HEK293 (cell line): ENCODE data around the gene NUCKS1.
A peak's percentile ranks its signal among the peaks of the same experiment; 100 is the strongest.

Experiments used
- CTCF ChIA-PET: fragments of 350-600 bp; formaldehyde crosslinking; extraction: SDS; loops from one replicate; lab custom pipeline; 2021; ENCODE audit warnings: antibody characterized with exemption; lab: Yijun Ruan, JAX
- POLR2A ChIA-PET: fragments of 300-600 bp; formaldehyde crosslinking; extraction: SDS; loops from one replicate; lab custom pipeline; 2020; ENCODE audit warnings: antibody characterized with exemption, inconsistent platforms; lab: Yijun Ruan, JAX
- H3K27ac ChIP-seq: fragments of 200-500 bp; sonication (Bioruptor generic); 2 replicates; pipeline ENCODE4 v1.5.1; 2014; ENCODE audit warnings: low read depth, low read length, control low read depth, inconsistent platforms; ENCODE audit errors: extremely low read depth
- H3K36me3 ChIP-seq, 2 experiments: fragments of 200-500 bp in 1 of 2; sonication (Bioruptor generic) in 1 of 2; 1 replicate in 1 of 2; 2 replicates in 1 of 2; pipeline ENCODE4 v1.5.1; 2014 to 2017; ENCODE audit warnings: inconsistent platforms in 2 of 2, low read length in 2 of 2; ENCODE audit not compliant: control insufficient read depth in 2 of 2, insufficient read depth in 1 of 2
- H3K4me1 ChIP-seq: fragments of 200-500 bp; sonication (Bioruptor generic); 2 replicates; pipeline ENCODE4 v1.5.1; 2014; ENCODE audit warnings: mild to moderate bottlenecking, low read length, inconsistent platforms; ENCODE audit not compliant: control insufficient read depth, insufficient read depth
- H3K4me3 ChIP-seq: 2 replicates; pipeline ENCODE4 v1.5.1; 2011; ENCODE audit warnings: low read depth, mild to moderate bottlenecking, control low read depth, low read length, moderate library complexity
- H3K9me3 ChIP-seq: fragments of 200-500 bp; sonication (Bioruptor generic); 2 replicates; pipeline ENCODE4 v1.5.1; 2014; ENCODE audit warnings: low read depth, low read length, inconsistent platforms; ENCODE audit not compliant: control insufficient read depth, insufficient read depth
- AEBP2 ChIP-seq: fragments of 450-650 bp; formaldehyde crosslinking; IDR thresholded peaks from 2 replicates; pipeline ENCODE4 v1.5.1; 2016; ENCODE audit warnings: missing biosample characterization, missing genetic modification characterization, borderline replicate concordance
- BCL6B ChIP-seq: fragments of 450-650 bp; formaldehyde crosslinking; IDR thresholded peaks from 2 replicates; pipeline ENCODE4 v1.5.1; 2017; ENCODE audit warnings: missing biosample characterization, missing genetic modification characterization
- KLF17 ChIP-seq: fragments of 450-650 bp; formaldehyde crosslinking; IDR thresholded peaks from 2 replicates; pipeline ENCODE4 v1.5.1; 2016; ENCODE audit warnings: missing biosample characterization, missing genetic modification characterization
- KLF9 ChIP-seq: fragments of 450-650 bp; formaldehyde crosslinking; IDR thresholded peaks from 2 replicates; pipeline ENCODE4 v1.5.1; 2016; ENCODE audit warnings: missing biosample characterization, missing genetic modification characterization, low read depth
- TCF7L2 ChIP-seq: IDR thresholded peaks from 2 replicates; pipeline ENCODE4 v1.6.1; 2011; ENCODE audit warnings: low read depth, mild to moderate bottlenecking, inconsistent platforms, low read length, moderate library complexity, borderline replicate concordance
- YY2 ChIP-seq: fragments of 450-650 bp; formaldehyde crosslinking; IDR thresholded peaks from 2 replicates; pipeline ENCODE4 v1.5.1; 2016; ENCODE audit warnings: missing biosample characterization, missing genetic modification characterization
- ZBTB1 ChIP-seq: fragments of 450-650 bp; formaldehyde crosslinking; IDR thresholded peaks from 2 replicates; pipeline ENCODE4 v1.5.1; 2016; ENCODE audit warnings: missing biosample characterization, missing genetic modification characterization
- ZBTB48 ChIP-seq: fragments of 450-650 bp; formaldehyde crosslinking; IDR thresholded peaks from 2 replicates; pipeline ENCODE4 v1.5.1; 2016; ENCODE audit warnings: missing biosample characterization, missing genetic modification characterization
- ZFHX2 ChIP-seq: fragments of 450-650 bp; formaldehyde crosslinking; conservative IDR thresholded peaks from 2 replicates; pipeline ENCODE4 v1.5.1; 2016; ENCODE audit warnings: missing biosample characterization, missing genetic modification characterization
- ZFP3 ChIP-seq: fragments of 450-650 bp; formaldehyde crosslinking; IDR thresholded peaks from 2 replicates; pipeline ENCODE4 v1.5.1; 2016; ENCODE audit warnings: low read depth, missing biosample characterization, missing genetic modification characterization
- ZNF138 ChIP-seq: fragments of 450-650 bp; formaldehyde crosslinking; IDR thresholded peaks from 2 replicates; pipeline ENCODE4 v1.5.1; 2016; ENCODE audit warnings: missing biosample characterization, missing genetic modification characterization, borderline replicate concordance
- ZNF518A ChIP-seq: fragments of 450-650 bp; formaldehyde crosslinking; conservative IDR thresholded peaks from 2 replicates; pipeline ENCODE4 v1.5.1; 2016; ENCODE audit warnings: low read depth, missing biosample characterization, missing genetic modification characterization
- ZNF600 ChIP-seq: fragments of 450-650 bp; formaldehyde crosslinking; IDR thresholded peaks from 2 replicates; pipeline ENCODE4 v1.5.1; 2016; ENCODE audit warnings: missing biosample characterization, missing genetic modification characterization
- ZNF76 ChIP-seq: fragments of 450-650 bp; formaldehyde crosslinking; IDR thresholded peaks from 2 replicates; pipeline ENCODE4; 2016; ENCODE audit warnings: low read depth, missing biosample characterization, missing genetic modification characterization, borderline replicate concordance
- ZSCAN30 ChIP-seq: fragments of 450-650 bp; IDR thresholded peaks from 2 replicates; pipeline ENCODE4 v1.5.1; 2018; ENCODE audit warnings: missing biosample characterization, mild to moderate bottlenecking, missing genetic modification characterization, moderate library complexity
- ZSCAN4 ChIP-seq: fragments of 450-650 bp; formaldehyde crosslinking; IDR thresholded peaks from 2 replicates; pipeline ENCODE4 v1.5.1; 2017; ENCODE audit warnings: missing biosample characterization, missing genetic modification characterization

Gene NUCKS1

GRCh38 chr1:205709640-205710039 is 40.3 kb downstream of the NUCKS1 start:
- no peak for TF ChIP-seq ZNF76 (tag by site-specific recombination)
- TF ChIP-seq TCF7L2, result no peak
- no peak for TF ChIP-seq ZBTB1 (tag by site-specific recombination)
- no peak for TF ChIP-seq ZFP3
- TF ChIP-seq ZNF600, result no peak
- TF ChIP-seq ZSCAN30 (tag by site-specific recombination), result no peak
- TF ChIP-seq BCL6B, result no peak
- no peak for TF ChIP-seq ZFHX2 (tag by site-specific recombination)
- no peak for TF ChIP-seq ZNF518A (tag by site-specific recombination)
- no peak for TF ChIP-seq ZBTB48
- TF ChIP-seq AEBP2, result no peak
- TF ChIP-seq KLF9 (tag by site-specific recombination), result no peak
- no peak for TF ChIP-seq ZNF138 (tag by site-specific recombination)
- no peak for TF ChIP-seq KLF17 (tag by site-specific recombination)

GRCh38 chr1:205709059-205709398 is 41.0 kb downstream of the NUCKS1 start:
- no peaks in the 10 kb centered on the region for H3K4me1 ChIP-seq
- ChIA-PET CTCF (interaction anchor here (0.5 to 10.0 kb wide), 12 partner anchors 11 to 179 kb away, joined by 3 to 359 read pairs (median 12); partner anchors contain the start of gene SLC45A3), POLR2A (interaction anchor here (2.0 kb wide), 1 partner anchor 28 kb away, joined by 6 read pairs; the partner anchor contains the start of gene SLC45A3)
- H3K36me3 ChIP-seq, result peaks cover 6 to 58% of the 10 kb centered on the region in 2 experiments; a peak in 2 of 3 replicates
- no peaks in the 10 kb centered on the region for H3K9me3 ChIP-seq
- H3K27ac ChIP-seq, result no peak overlapping the region
- TF ChIP-seq ZSCAN4 (tag by site-specific recombination), result peak; percentile 30; the same call in 1 of the 2 replicates
- no peak for TF ChIP-seq YY2 (tag by site-specific recombination)
- H3K4me3 ChIP-seq, result no peak overlapping the region

More at GRCh38 chr1:205709640-205710039, 40.3 kb downstream of the NUCKS1 start:
- Histone ChIP-seq H3K27ac (no peak overlapping the region), H3K36me3 (peaks cover 6 to 58% of the 10 kb centered on the region in 2 experiments; a peak in 2 of 3 replicates), H3K9me3 (no peaks in the 10 kb centered on the region), H3K4me3 (no peak overlapping the region), H3K4me1 (peaks cover 2% of the 10 kb centered on the region; the same call in 1 of the 2 replicates)
- POLR2A ChIA-PET, result interaction anchor here (2.0 kb wide), 1 partner anchor 29 kb away, joined by 6 read pairs; the partner anchor contains the start of gene SLC45A3
- CTCF ChIA-PET, result interaction anchor here (0.6 to 10.0 kb wide), 18 partner anchors 12 to 267 kb away, joined by 3 to 359 read pairs (median 15); partner anchors contain the start of genes ELK4 and SLC45A3
